ENCODE data around the gene THSD7B.
"Not testable (repeated sequence)": the region's sequence is repeated elsewhere in the genome, so short reads cannot be mapped to it uniquely, and the experiment has no call there.

The THSD7B gene

DNA sequence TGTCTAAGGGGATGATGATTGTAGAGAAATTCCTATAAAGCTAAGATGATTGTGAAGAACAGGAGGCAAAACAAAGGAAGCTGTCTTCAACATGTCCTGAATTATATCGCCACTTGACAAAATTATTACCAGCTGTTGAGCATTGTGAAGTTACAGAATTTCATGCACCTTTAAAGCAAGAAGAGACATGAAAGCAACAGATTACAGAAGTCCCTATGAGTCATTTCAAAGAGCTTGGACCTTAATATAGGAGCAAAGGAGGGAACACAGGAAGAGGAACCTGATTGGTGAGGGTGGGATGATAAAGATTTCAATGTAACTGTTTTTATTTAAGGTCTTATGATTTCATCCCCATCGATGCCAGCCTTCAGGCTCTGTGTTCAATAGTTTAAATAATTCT, 672.0 kb downstream of the THSD7B start:
- DNase-seq = no peak

DNA sequence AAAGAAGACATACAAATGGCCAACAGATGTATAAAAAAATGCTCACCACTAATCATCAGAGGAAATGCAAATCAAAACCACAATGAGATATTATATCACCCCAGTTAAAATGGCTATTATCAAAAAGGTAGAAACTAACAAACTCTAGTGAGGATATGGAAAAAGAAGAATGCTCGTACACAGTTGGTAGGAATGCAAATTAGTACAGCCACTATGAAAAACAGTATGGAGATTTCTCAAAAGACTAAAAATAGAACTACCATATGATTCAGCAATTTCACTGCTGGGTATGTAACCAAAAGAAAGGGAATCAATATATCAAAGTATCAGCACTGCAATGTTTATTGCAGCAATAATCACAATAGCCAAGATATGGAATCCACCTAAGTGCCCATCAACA, 679.6 kb downstream of the THSD7B start:
- DNase-seq = no peak

DNA sequence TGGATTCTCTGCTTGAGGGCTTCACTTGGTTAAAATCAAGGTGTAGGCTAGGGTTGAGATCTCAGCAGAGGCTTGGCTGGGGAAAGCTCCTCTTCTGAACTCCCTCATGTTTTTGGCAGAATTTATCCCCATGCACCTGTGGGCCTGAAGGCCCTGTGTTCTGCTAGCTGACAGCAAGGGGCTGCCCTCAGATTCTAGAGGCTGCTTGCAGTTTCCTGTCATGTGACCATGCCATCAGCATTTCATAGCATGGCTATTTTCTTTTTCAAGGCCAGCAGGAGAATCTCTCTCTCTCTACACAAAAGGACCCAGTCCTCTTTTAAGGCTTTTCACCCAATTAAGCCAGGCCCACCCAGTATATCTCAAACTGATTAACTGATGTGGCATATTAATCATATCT, 684.1 kb downstream of the THSD7B start:
- DNase-seq = no peak

DNA sequence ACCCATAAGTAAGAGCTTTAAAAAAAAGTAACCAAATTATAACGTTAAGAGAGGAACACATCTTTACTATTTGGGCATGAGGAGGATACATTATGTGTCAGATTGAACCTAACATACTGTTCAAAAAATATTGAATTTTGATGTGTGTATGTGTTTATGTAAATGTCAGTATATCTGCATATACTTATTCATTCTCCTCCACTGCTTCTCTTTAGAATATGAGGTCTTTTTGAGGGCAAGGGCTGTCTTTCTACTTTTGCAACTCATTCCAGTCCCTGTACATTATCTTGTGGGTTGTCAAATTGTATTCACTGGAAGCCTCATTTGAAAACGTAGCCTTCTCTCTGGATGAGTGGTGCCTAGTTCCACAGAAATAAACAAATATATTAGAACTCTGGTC, 689.5 kb downstream of the THSD7B start:
- no peak for DNase-seq

DNA sequence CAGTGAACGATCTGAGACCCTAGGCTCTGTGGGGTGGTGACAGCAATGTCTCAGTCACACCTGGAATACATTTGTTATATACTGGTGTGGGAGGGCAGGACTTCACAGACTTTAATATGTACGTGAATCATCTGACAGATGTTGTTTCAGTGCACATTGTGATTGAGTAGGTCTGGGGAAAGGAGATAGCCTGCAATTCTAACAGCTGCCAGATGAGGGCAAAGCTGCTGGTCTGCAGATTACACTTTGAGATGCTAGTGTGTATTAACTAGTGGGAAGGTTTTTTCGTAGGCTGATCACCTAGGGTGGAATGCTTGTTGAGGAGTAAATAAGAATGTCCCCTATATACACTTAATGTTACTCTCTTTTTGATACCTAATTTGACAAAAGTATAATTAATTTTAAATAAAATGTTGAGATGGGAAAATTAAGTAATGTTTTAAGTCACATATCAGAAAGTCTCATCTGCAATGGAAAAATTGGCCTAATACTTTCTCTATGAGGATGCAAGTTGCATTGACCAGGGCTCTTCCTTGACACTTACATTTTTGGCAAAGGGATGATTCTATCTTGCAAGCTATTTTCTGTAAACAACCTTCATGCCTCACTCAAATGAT, 702.0 kb downstream of the THSD7B start:
- DNase-seq = no peak

DNA sequence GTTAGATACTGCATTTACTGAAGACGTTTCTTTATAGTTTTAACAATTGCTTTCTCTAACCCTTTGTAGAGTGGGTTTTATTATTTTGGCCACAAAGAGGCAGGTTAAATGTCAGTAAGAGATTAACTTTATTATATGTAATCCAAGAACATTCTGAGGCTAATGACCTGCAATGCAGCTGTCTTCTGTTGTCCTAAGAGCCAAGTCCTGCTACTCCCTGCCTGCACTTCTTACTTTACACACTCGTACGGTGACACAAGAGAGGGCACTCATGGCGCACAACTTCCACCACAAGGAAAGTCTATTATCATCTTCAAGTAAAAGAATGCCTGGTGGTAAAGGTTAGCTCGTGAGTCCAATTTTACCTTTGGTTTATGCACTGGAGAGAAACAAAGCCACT, 727.9 kb downstream of the THSD7B start:
- DNase-seq = no peak

DNA sequence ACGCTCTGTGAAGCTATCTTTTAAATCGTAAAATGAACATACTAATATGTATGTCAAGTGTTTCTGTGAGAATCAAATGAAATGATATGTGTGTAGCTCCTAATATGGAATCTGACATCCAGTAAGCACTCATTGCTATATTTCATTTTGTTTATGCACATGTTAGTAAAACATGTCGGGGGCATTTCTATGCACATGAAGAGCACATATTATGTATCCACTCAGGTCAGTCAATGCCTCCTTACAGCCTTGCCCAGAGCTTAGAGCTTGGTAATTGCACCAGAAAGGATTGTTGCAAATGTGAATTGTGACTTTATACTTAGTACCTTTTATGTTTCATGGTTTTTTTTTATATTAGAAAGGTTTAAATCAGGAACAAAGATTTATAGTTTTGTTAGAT, 735.3 kb downstream of the THSD7B start:
- no peak for DNase-seq

DNA sequence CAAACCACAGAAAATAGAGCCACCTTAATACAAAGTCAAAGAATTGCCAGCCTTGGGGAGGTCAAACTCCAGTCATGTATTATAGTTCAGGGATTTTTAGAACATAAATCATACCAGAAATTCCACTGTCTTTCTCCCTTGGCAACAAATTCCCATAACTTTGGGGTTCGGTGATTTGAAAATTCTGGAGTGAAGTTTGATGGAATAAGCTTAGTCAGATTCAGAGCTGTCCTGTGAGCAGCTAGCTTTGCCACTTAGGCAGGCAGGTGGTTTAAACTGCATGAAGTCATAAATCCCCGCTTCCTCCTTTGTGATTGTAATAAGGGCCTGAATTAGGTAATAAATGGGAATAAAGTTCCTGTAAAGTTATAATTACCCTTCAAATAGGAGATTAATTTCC, 741.9 kb downstream of the THSD7B start:
- no peak for DNase-seq

DNA sequence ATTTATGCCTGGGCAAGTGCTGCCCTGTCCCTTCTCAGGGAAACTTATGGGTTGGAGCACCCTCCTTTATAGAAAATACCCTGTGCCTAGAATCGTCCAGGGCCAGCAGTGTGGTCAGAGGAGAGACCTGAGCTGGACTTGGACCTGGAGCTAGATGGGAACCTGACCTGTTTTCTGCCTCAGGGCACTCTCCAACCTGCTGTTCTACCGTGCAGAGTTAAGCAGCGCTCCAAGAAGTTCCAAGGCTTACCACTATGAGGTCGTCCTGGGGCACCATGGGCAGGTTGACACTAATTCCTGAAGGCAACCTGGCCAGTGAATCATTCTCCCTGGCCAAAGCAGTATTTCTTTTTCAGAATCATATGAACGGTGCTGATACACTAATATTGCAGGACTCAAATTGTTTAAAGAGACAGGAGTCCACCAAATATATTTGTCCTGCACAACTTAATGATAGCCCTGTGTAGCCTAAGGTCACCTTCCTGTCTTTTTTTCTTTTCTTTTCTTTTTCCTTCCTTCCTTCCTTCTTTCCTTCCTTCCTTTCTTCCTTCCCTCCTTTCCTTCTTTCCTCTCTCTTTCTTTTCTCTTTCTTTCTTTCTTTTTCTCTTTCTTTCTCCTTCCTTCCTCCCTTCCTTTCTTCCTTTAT, 743.5 kb downstream of the THSD7B start:
- DNase-seq = no peak

DNA sequence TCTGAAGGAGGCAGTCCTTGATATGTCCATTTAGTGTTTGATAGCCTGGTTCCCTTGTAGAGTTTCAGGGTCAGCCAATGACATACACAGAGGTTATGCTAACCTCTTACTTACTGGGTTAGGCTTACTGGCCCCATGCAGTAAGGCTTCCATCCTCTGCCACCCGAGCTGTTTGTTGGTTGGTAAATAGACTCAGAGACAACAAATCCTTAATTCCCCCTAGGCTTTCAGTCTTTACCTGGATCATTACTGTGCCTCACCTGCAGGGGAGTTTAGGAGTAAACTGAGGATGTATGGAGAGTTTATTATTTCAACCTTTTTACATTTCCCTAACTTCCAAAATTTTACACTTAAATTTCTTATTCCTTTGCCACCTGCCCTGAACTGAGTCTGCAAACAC, 746.2 kb downstream of the THSD7B start:
- DNase-seq = no peak

DNA sequence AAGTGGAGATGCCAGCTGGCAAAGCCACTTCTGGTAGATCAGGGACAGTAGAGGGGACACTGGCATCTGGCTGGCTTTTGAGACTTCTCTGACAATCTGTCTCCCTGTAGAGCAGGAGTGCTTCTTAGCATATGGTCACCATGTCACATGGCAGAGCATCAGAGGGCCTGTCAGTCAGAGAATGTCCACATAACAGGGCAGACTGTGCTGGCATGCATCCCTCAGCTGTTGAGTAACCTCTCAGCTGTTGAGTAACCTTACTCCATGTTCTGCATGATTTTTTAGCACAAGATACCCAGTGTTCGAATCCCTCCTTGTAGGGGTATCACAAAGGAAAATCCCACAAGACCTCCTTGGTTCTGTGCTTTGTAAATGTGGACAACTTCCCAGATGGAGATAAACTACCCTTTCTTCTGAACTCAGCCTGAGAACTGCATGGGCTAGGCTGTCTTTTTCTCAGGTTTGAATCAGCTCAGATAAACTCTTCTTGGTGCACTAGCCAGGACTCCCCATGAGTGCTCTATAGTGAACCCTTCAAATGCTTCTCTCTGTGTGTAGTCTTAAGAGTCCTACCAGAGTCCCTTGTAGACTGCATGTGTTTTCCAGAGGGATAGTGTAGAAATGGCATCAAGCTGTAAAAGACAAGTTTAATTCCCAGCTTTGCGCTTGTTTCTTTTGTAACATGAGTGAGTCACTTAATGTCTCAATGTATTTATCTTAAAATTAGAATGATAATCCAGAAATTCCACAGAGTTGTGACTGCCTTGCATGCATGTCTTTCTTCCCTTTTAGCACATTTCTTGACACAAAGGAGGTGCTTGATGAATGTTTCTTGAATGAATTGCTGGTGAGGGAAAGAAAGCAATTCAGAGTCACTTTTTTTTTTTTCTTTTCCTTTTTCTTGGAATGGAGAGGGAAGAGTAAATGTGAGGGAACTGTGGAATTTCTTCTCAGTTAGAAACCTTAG, 756.6 kb downstream of the THSD7B start:
- DNase-seq = no peak

DNA sequence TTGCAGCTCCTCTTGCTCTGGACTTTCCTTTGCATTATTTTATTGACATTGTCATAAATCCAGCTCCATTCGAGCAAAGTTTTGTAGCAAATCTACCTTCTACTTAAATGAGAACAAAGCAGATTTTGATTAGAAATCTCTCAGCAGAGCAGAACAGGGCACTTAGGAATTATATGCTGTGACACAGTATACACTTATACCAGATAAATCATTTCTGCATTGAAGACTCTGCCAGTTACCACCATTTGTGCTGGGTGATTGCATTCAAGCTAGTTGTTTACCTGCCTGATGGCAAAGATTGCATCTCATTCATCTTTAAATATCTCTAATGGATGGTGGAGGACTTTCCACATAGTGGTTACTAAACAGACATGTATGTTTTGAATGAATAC, 757.3 kb downstream of the THSD7B start:
- DNase-seq = no peak

DNA sequence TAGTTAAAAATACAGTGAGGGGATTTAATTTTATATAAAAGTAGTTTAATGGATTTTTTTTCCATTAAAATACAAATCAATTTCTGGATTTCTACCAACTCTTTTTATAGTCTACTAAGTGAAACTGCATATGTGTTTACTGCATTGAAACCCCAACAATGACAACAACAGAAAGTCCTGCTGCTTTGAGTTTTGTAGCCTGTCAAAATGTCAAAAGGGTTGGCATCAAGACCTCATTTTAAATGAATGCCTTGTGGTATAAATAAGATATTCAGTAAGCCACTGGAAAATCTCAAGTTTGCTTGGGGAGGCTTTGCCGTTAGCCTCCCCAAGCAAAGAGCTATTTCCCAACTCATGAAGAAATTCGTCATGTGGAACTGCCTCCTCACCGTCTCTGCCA, 758.6 kb downstream of the THSD7B start:
- no peak for DNase-seq

DNA sequence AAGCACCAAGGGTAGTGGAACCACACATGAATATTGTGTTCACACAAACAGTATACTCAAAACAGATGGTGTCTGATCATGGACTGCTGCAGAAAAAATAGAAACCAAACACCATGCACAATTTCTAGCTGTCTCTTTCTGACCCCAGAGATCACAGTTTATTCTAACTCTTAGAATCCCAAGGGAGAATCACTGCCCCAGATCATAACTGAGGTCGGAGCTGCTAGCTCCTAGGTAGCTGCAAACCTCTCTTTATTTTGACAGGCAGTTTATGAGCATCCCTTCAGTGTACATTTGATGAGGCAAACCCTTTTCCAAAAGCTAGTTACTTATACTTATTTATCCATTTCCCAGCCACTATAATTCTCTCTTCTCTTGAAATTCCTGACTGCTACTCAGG, 759.8 kb downstream of the THSD7B start:
- DNase-seq = no peak

DNA sequence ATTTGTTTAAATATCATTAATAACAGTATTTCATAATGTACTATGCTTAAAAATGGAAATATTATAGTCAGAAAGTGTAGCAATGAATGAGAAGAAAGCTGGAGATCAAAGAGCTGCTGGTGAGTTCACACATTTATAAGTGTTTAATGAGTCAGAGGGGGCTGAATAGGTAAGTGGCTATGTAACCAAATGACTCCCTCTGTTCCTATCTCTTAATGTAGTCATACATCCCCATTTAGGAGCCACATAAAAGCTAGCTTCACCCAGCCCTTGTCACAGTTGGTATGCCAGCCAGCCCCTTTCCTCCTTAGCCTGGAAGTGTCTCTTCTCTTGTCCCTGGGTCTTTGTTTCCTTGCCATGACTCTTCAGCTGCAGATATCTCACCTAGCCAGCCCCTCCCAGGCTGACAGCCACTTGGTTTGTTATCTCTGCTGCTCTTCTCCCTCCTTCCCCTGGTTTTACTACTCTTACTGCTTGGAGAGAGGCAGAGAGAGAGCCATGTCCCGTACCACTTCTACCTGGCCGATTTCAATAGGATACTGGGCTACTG, 760.4 kb downstream of the THSD7B start:
- DNase-seq = no peak

DNA sequence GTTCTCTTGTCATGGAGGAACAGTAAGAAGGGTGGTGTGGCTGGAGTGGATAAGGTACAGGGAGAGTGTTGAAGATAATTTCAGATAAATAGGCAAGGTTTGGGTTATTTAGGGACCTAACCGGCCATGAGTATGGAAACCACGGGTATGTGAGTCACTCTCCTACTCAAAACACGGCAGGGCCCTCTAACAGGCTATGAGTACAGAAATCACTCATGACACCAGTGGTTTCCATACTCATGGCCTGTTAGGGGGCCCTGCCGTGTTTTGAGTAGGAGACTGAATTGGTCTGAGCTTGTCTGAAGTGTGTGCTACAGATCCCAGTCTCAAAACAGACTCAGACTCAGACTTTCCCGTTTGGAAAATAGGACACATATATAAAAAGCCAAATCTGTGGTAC, 770.6 kb downstream of the THSD7B start:
- no peak for DNase-seq

DNA sequence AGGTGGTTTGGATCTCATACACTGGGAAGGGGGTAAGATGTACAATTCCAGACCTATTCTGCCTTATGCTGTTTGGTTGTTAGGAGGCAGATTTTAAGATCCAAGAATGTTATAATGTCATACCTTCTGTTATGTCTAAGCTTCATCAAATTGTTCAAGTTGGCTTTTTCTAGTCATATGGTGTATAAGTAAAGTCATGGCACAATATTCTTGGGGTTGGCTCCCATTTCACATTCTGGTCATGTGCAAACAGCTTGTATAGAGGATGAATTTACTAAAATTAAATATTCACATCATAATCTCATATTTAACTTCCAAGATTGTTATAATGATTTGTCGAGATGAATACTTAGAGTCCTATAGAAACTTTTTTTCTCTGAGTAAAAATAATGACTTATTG, 774.0 kb downstream of the THSD7B start:
- no peak for DNase-seq

DNA sequence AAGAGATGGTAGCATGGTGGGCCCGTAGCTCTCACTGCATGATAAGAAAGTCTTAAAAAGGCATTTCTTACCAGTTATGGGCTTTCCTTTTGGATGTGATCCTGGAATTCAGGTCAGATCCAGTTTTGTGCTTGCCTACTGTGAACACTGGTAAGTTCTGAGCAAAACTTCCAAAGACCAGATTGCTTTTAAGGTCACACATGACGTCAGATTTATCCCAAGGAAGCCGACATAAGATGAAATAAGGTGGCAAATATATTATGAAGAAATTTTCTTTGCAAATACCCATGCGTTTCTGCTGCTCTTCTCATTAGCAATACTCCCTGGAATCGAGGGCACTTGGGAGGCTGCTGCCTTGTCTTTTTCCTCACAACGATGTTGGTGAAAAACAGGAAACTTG, 782.5 kb downstream of the THSD7B start:
- DNase-seq = no peak

DNA sequence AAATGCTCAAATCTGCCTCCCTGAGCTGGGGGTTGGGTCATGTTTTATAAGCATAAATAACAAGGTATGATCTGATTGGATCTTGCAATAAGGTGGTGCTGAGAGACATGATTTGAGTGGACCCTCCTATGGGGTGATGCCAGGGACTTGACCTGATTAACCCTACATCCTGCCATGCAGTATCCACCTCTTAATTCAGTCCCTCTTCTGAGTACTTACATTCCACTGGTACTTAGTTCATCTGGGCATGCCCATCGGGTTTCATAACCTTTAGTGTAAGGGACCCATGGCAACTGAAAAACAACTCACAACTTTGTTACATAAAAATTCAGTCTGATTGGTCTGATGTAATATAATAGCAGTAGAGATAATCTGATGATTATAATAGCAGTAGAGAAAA, 801.0 kb downstream of the THSD7B start:
- DNase-seq = no peak

DNA sequence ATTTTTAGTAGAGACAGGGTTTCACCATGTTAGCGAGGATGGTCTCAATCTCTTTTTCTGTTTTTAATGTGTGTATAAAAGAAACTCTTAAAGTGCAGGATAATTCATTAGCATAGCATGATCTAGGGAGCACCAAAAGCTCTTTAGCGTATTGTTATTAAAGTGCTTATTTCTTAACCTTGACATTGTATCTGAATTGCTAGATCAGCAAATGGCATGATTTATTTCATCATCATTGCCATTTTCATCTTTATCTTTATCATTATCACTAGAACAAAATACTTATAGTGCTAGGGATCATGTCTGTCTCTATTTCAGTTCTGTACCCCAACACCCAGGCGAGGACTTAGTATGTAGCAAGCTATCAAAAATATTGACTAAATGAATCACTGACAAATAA, 805.1 kb downstream of the THSD7B start:
- no peak for DNase-seq

DNA sequence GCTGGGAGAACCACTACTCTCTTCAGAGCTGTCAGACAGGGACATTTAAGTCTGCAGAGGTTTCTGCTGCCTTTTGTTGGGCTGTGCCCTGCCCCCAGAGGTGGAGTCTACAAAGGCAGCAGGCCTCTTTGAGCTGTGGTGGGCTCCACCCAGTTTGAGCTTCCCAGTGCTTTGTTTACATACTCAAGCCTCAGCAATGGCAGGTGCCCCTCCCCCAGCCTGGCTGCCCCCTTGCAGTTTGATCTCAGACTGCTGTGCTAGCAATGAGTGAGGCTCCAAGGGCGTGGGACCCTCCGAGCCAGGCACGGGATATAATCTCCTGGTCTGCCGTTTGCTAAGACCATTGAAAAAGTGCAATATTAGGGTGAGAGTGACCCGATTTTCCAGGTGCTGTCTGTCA, 822.5 kb downstream of the THSD7B start:
- DNase-seq = not testable (repeated sequence)

DNA sequence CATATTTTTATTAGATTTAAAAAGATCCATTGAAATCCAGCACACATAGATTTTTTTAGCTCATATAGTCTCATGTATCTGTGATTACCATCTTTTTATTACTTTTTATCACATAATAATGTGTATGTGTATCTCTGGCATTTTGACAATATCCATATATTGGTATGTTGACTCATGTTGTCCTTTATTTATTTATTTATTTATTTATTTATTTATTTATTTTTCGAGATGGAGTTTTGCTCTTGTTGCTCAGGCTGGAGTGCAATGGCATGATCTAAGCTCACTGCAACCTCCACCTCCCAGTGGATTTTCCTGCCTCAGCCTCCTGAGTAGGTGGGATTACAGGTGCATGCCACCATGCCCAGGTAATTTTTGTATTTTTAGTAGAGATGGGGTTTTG, 823.2 kb downstream of the THSD7B start:
- not testable (repeated sequence) for DNase-seq

DNA sequence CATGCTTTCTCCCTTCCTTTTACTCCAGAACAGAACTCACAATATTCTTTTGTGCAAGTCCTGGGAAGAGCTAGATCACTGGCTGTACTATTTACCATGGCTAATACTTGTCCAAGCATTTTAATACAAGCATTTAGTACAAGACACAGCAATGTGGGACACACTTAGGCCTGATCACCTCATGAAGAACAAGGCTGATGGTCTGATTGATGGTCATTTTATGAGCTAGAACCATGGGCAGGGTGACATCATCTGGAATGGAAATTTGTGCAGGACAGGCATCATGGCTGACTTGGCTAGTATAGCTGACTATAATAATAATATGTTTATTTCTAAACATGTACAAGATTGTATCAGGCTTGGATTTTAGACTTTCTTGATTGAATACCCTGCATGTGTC, 824.8 kb downstream of the THSD7B start:
- no peak for DNase-seq
